ENCODE measurements around the gene ZNF136.

Gene ZNF136

DNA sequence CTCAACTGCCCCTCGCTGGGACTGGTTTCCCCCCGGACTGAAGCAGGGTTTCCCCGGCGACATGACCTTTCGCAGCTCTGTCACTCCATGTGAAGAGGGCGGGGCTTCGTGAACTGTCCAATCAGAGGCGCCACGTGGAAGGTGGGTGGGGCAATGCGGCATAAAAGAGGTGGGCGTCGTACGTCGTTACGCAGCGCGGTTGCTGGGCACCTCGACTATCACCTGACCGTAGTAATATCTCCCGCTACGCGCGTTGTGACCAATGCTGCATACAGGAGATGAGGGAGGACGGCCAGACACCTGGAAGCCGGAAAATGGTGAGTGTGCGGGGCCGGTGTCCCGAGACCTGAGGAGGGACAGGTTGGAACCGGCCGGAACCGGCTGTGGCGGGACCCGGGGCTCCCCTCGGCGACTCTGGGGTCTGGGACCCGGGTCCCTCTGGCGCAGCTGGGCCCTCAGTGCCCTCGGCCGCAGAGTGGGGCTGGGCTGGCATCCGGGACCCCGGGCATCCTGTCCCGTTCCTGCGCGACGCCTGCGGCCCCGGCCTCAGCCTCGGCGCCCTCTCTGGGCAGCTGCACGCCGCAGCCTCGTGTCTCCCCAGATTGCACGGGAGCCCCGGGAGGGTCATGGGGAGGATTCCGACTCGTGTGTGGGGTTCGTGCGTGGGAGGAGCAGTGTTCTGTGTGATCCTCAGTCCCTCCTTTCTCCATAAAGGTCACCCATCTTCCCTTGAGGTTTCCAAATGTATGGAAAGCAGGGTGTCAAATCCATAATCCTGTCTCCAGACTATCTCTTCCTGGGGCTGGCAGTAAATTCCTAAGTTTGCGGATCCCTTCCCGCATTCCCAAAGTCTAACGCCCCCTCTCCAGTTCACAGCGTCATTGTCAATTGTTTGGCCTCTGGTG lies 32.2 kb downstream of the ZNF136 start:
- peak; percentile 61 for DNase-seq (ENCODE audit: low spot score)

DNA sequence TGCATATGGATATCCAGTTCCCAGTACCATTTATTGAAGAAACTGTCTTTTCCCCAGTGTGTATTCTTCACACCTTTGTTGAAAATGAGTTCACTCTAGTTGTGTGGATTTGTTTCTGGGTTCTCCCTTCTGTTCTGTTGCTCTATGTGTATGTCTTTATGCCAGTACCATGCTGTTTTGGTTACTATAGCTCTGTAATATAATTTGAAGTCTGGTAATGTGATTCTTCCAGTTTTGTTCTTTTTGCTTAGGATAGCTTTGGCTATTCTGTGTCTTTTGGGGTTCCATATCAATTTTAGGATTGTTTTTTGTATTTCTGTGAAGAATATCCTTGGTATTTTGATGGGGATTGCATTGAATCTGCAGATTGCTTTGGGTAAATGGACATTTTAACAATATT lies 35.2 kb downstream of the ZNF136 start:
- no peak for DNase-seq (ENCODE audit: low spot score)

DNA sequence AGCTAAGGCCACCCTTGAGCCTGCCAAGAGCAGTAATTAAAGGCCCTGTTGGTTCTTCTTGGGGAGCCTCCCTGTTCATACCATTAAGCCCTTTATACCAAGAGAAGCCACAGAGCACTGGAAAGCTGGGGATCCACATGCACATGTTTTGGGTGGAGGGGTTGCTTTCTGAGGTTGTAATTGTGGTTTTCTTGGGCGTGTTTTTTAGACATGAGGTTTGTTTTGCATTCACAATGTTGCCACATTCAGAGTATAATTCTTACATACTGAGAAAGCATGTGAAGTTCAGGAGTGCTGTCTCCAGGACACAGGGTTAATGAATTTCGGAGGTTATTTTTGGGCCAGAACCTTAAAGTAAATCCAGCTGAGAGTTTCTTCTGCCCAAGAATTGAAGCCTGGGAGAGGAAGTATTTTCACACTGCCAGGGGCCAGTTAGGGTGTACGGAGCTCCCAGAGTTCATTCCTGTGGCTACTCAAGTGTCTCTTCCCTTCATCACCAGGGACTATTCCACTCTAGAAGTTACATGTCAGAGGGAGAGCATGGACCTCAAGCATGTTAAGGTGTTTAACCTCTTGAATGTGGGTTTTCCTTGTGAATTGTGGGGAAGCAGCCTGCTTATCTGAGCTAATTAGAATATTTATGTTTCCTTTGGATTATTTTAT lies 37.0 kb downstream of the ZNF136 start:
- DNase-seq (ENCODE audit: low spot score): no peak

DNA sequence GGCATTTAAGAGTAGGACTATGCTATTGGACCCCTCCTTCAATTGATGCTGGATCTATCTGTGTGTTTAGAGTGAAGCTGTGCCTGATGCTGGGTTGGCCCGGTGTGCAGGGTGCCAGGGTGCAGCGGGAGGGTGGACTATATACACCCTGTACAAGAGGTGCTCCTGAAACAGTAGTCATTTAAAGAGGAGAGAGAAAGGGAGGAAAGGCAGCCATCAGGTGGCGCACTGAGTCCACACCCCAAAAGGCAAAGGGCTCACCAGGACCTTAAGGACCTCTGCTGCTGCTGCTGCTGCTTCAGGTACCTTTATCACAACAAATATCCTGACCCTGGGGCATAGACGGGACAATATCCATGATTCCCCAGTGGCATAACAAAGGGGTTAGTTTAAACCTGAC lies 39.4 kb downstream of the ZNF136 start:
- DNase-seq (ENCODE audit: low spot score): peak; percentile 63

DNA sequence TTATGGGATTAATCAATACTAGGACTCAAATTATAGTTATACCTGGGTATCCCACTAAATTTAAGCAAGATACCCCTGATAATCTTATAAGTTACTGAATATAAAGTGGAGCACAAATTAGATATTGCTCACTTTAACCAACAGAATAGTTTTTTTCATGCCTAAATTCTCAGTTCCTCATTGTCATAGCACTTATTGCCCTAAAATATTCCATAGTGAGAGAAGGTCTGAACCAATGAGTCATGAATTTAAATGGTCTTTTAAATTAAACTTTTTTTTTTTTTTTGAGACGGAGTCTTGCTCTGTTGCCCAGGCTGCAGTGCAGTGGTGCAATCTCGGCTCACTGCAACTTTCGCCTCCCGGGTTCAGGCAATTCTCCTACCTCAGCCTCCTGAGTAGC lies 42.4 kb downstream of the ZNF136 start:
- DNase-seq (ENCODE audit: low spot score): no peak

DNA sequence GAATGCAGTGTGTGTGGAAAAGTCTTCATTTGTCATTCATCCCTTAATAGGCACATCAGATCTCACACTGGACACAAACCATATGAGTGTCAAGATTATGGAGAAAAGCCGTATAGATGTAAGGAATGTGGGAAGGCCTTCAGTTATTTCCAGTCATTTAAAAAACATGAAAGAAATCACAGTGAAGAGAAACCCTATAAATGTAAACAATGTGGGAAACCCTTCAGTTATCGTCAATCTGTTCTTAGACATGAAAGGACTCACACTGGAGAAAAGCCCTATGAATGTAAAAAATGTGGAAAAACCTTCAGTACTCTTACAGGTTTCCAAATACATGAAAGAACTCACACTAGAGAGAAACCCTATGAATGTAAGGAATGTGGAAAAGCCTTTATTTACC lies 45.3 kb downstream of the ZNF136 start:
- no peak for DNase-seq (ENCODE audit: low spot score)

DNA sequence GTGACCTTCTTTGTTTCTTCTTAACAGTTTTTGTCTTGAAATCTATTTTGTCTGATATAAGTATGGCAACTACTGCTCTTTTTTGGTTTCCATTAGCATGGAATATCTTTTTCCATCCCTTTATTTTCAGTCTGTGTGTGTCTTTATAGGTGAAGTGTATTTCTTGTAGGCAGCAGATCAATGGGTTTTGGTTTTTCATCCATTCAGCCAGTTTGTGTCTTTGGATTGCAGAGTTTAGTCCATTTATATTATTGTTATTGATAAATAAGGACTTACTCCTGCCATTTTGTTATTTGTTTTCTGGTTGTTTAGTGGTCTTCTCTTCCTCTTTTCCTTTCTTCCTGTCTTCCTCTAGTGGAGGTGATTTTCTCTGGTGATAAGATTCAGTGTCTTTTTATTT lies 54.4 kb downstream of the ZNF136 start:
- DNase-seq (ENCODE audit: low spot score): no peak

DNA sequence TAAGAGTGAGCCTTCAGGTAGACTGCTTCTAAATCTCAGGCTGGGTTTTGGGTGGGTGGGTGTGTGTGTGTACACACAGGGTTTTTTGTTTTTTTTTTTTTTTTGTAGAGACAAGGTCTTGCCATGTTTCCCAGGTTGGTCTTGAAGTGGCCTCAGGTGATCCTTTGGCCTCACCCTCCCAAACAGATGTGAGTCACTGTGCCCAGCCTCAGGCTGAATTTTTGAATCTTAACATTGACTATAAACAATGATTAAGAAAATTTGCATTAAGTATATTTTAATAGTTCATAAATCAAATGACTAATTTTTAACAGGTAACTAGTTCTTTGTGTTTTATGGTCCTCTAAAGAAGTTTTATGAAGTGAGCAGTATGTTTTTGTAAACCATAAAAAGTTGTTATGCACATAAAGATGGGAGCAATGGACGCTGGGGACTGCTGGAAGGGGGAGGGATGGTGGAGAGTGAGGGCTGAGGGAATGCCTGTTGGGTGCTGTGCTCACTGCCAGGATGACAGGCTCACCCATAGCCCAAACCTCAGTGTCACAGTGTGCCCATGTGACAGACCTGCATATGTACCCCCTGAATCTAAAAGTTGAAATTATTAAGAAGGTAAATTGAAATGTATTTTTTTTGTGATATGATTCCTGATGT lies 60.2 kb downstream of the ZNF136 start:
- DNase-seq (ENCODE audit: low spot score): no peak

DNA sequence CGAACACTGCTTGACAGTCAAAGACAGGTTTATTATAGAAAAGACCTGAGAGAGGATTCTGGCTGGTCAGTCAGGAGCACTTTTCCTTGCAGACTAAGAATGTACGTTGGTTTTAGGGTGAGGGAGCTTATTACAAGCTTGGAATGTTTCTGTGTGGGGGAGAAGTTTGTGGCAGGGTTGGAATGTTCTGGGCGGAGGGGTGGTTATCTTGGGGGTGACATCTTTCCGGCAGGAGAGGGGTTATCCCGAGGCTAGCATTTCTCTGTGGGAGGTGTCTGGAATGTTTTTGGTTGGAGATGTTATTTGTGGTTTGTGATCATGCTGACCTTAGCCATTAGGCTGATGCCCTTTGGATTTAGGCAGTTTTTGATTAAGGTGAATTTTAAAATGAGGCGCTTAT lies 61.8 kb downstream of the ZNF136 start:
- DNase-seq (ENCODE audit: low spot score): no peak

DNA sequence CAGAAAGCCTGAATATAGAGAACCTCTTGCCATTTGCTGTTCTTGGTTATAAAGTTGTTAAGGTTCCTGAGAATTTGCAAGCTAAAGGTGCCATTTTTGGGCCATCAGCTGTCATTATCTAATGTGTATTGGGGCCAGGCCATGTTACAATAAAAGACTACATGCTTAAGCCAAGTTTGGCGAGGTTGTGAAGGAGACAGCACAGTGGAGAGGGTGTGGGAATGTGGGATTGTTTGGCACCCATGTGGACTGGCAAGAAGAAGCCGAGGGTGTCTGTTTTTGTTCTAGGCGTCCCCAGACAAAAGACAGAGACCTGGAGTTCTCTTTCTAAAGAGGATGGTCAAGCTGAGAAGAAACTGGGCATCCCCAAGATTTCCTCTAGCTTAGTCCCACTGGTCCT lies 67.1 kb downstream of the ZNF136 start:
- DNase-seq (ENCODE audit: low spot score): no peak

DNA sequence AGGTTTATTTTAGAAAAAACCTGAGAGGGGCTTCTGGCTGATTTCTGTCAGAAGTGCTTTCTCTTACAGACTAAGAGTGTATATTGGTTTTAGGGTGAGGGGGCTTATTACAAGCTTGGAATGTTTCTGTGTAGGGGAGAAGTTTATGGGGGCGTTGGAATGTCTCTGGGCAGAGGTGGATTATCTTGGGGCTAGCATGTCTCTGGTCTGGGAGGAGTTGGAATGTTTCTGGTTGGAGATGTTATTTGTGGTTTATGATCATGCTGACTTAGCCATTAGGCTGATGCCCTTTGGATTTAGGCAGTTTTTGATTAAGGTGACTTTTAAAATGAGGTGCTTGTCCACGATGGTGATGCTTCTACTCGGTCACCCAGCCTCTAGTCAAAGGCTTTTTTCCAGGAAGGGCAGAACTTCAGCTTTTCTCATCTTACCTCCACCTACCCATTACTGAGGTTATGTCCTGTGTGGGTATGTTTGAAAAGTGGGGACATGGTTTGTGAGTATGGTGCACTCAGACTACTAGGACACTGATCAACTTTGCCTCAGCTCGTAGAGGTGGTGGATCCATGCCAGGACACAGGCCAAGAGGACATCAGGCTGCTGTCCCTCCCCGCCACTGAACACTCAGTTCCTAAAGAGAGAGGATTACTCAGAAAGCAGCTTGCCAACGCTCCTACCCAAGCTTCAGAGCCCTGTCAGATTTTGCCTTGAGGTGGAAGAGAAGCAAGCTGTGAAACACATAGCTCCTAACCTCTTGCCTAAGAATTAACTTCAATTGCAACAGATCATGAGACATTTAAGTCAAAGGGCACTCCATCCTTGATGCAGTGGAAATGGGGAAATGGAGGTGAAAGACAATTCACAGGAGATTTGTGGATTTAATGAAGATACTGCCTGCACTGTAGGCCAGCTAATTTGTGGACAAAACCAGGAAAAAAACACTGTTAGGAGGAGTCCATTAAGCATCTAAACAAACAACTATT lies 68.1 kb downstream of the ZNF136 start:
- no peak for DNase-seq (ENCODE audit: low spot score)

DNA sequence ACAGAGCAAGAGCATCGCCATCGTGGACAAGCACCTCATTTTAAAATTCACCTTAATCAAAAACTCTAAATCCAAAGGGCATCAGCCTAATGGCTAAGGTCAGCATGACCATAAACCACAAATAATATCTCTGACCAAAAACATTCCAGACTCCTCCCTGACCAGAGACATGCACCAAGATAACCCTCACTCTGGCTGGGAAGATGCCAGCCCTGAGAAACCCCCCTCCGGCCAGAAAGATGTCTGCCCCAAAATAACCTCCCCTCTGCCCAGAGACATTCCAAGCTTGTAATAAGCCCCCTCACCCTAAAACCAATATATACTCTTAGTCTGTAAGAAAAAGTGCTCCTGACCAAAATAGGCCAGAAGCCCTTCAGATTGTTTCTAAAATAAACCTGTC lies 70.1 kb downstream of the ZNF136 start:
- DNase-seq (ENCODE audit: low spot score): no peak

DNA sequence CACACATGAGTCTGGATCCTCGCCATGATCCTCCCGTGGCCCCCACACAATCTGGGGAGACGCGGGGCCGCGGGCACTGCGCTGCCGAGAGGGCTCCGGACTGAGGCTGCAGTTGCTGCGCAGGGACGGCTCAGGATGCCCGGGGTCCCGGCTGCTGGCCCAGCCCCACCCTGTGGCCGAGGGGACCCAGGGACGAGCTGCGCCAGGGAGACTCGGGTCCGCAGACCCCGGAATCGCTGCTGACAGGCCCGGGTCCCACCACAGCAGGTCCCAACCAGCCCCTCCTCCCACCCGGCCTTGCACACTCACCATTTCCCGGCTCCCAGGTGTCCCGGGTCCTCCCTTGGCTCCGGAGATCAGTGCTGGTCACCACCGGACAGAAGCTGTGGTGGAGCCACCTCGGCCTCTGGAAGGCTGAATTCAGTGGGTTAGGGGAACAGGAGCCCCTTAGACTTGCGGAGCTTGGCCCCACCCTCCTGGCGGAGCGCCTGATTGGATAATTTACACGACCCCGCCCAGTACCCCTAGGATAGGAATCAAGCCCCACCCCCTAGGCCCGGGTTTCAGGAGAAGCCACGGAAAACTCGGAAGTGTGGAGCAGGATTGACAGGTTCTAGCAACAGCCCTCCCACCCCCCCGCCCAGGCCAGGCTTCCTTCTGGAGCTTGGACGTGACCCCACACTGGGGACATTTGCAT lies 74.4 kb downstream of the ZNF136 start:
- no peak for DNase-seq (ENCODE audit: low spot score)
